Activated CD8-positive, alpha-beta memory T cell treated with anti-CD3 and anti-CD28 coated beads, Interleukin-2, amount 50 U/mL, for 1 hour (primary cell): ENCODE results near the gene SPATA16.
"Not testable (repeated sequence)": the region's sequence is repeated elsewhere in the genome, so short reads cannot be mapped to it uniquely, and the experiment has no call there.

Source experiments
- DNase-seq: peaks from one replicate; pipeline ENCODE4 v3.0.0-alpha.2; 2020; ENCODE audit errors: extremely low read depth

Gene SPATA16

GRCh38 chr3:173058229-173058628 is 82.8 kb downstream of the SPATA16 start:
- DNase-seq = no peak

DNA sequence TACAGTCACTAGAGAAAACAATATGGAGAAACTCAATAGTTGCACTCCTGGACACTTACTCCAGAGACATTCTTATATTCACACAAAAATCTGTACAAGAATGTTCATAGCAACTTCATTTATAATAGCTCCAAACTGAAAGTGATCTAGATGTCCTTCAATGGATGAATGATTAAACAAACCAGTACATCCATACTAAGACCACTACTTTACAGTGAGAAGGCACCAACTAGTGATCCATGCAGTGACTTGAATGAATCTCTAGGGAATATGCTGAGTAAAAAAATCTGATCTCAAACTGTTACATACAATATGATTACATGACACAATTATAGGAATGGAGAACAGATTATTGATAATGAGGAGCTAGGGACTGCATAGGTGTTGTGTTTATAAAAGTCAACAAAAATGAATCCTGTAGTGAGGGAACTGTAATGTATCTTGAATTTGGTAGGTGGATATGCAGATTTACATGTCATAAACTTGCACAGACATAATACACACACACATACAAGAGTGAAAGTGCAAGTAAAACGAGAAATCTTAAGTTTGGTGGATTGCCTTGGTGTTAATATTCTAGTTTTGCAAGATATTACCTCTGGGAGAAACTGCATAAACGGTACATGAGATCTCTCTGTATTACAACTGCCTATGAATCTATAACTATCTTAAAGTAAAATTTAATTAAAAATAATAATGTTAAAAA is 85.7 kb downstream of the SPATA16 start:
- DNase-seq = no peak

- DNase-seq = no peak
Measured at GRCh38 chr3:173049360-173049759, 91.7 kb downstream of the SPATA16 start.

DNA sequence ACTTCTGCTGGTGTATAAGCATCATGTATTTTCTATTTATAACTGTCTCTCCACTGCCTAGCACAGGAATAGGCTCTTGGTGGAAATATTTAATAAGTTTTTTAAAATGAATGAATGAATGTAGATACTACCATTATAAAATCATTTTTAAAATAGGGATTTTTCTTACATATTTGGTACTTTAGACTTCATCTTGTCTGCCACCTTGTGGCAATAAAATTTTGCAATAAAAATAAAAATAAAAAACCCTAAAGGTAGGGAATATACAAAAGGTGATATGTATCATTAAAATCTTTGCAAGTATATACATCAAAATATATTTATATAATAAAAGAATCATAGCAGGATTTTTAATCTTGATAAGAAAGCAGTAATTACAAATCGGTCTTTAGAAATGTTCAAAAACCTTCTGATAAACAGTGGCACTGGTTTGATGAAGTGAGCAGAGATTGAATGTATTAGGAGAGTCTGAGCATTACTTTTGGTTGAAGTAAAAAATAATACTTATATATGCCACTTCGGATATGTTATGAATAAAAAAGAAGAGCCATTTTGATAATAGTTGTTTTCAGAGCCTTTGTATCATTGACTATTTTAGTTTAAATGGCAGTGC is 95.2 kb downstream of the SPATA16 start:
- no peak for DNase-seq

DNA sequence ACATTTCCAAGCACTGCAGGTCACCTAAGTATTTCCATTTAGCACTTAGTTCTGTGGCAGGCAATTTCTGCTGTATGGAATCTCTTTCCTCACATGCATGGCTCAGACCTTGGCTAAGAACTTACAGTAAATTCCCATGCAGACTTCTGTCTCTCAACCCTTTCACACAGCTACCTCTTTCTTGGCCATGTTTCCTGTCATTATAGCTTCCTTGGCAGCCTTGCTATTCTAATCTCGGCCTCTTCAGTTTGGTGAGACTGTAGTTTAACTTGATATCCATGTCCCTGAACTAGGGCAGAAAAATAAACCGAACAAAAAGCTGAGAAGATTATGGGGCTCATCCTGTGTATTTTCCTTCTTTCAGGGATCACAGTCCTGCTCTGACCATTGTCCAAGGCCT is 96.0 kb downstream of the SPATA16 start:
- DNase-seq = no peak

DNA sequence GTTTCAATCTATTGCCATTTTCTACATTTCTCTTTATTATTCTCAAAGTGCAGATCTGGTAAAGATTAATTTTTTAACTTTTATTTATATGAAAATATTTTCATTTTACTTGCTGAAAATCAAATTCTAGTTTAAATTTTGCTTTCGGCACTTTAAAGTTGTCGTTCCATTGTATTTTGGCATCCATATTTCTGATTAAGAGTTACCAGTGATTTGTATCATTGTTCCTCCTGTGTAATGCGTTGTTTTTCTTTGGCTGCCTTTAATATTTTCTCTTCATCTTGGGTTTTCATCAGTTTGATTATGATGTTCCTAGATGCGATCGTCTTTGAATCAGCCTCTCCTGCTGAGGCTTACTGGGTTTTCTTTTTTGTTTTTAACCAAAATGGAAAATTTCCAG is 97.3 kb downstream of the SPATA16 start:
- DNase-seq = no peak

- no peak for DNase-seq
Measured at GRCh38 chr3:173038484-173038871, 102.6 kb downstream of the SPATA16 start.

- no peak for DNase-seq
Measured at GRCh38 chr3:173037840-173038483, 103.1 kb downstream of the SPATA16 start.

- no peak for DNase-seq
Measured at GRCh38 chr3:173030273-173030672, 110.8 kb downstream of the SPATA16 start.

GRCh38 chr3:173028351-173028750 is 112.7 kb downstream of the SPATA16 start:
- no peak for DNase-seq

GRCh38 chr3:173027429-173027828 is 113.6 kb downstream of the SPATA16 start:
- DNase-seq = no peak

- no peak for DNase-seq
Measured at GRCh38 chr3:173025941-173026340, 115.1 kb downstream of the SPATA16 start.

DNA sequence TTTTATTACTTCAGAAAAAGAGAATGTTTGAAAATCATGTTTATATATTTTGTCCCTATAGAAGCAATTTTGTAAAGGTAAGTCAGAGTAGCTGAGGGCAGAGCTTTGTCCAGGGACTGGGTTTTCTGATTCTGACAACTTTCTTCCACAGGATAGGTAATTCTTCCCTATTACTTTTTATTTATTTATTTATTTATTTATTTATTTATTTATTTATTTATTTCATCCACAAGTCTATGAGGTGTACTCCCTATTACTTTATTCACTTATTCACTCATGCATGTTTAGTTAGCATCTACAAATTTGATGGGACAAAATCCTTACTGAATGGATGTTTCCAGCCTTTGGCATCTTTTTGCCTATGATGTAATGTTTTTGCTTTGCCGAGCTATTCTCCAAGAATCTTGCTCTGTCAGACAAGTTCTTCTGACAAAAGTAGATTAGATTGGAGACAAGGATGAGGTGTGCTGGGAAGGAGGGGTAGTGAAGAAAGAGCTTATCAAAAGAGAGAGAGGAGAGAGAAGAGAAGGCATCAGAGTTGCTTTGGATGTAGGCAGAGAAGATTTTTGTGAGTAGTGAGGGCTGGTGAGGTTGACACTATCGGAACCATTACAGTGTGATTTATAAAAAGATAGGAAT is 119.4 kb downstream of the SPATA16 start:
- DNase-seq = no peak

DNA sequence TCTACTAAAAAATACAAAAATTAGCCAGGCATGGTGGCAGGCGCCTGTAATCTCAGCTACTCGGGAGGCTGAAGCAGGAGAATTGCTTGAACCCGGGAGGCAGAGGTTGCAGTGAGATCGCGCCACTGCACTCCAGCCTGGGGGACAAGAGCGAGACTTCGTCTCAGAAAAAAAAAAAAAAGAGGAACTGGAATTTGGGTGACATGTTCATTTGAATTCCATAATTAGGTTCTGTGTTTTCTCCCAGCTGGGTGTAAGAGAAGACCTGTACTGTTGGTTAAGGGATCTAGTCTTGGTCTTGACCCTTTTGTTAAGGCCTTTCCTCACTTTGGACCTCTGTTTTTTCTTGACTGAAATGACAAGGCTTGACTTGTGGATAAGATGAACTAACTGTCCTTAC is 120.9 kb downstream of the SPATA16 start:
- not testable (repeated sequence) for DNase-seq

- no peak for DNase-seq
Measured at GRCh38 chr3:173019378-173019777, 121.7 kb downstream of the SPATA16 start.

DNA sequence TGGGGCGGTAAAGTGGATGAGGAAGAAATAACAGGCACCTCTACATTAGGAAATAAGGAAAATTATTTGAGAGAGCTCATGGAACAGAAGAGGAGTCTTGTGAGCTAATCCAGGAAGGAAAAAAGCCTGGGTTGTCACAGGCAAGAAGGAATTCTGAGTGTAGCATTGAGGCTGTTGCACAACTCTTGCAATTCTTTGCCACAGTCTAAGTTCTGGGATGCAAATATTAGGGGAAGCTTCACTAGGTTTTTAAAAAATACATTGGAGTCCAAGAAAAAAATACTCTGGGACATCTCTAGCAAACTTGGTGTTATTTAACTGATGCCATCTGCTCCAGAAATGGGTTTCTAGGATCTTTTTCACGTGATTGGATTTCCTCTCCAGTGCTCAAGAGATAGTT is 122.3 kb downstream of the SPATA16 start:
- no peak for DNase-seq

GRCh38 chr3:173013219-173013832 is 127.7 kb downstream of the SPATA16 start:
- no peak for DNase-seq

GRCh38 chr3:173009410-173009809 is 131.6 kb downstream of the SPATA16 start:
- DNase-seq = no peak

- DNase-seq = no peak
Measured at GRCh38 chr3:173008978-173009377, 132.1 kb downstream of the SPATA16 start.

DNA sequence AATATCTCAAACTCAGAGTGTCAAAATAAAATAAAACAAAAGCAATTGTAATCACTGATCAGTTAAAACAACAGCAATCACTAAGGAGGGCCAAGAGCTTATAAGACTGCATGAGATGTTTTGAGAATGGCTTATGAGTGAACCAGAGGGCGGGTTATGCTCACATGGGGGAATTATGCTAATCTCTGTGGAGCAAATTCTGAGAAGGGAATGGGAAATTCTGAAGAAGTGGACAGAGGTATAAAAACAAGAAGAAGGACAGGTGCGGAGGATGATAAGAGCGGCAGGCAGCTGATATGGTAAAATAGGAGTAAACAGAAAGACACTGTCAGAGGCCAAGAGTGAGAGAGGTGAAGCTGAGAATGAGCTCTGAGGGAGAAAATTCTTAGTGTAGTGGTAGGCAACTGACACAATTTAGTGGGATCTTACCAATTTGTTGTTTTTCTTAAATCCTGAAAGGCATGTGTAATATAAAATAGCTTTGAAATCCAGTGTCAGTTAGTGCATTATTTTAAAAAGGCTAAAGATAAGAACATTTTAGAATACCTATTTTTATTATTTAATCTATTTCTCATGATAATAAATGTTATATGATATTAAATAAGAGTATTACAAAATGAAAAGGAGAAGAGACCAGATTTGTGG is 133.8 kb downstream of the SPATA16 start:
- no peak for DNase-seq

DNA sequence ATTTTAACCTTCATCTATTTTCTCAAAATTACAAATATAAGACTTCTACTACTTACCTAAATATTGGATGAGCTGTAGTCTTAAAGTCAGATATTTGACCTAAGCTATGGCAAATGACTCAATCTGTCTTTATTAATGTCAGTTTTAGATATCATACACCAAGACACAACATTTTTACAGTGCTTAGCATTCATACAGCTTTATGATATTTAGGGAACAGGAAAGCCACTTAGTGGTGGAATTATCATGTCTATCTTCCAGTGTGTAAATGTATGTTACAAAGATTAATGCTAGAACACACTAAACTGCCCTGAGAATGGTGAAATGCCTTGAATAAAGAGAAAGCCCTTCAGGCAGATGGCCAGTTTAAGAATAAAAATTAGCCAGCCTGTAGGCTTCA is 135.0 kb downstream of the SPATA16 start:
- DNase-seq = no peak

DNA sequence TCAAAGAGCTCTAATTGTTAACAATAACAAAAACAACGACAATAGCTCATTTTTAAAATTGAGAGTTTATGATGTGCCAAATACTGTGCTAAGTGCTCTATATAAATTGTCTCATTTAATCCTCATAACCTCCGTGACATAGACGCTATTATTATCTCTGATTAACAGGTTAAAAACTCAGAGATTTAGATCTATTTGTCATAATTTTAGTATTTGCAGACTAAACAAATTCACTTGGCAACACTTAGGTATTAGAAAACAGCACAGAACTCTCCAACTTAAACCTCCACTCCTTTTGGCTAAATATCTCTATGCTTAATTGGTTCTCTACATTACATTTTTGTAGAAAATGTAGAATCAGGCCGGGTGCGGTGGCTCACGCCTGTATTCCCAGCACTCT is 136.4 kb downstream of the SPATA16 start:
- no peak for DNase-seq
